HG02763 (cell line): ENCODE results near the gene PTDSS2.
"Not testable (repeated sequence)": the region's sequence is repeated elsewhere in the genome, so short reads cannot be mapped to it uniquely, and the experiment has no call there.

ENCODE experiments used
- ATAC-seq: cut with Tn5 transposase; IDR thresholded peaks from one replicate; pipeline ENCODE4 v1.9.1; 2021; ENCODE audit warnings: mild to moderate bottlenecking, moderate library complexity; ENCODE audit not compliant: unreplicated experiment

PTDSS2 gene

GRCh38 chr11:413120-414081, 36.7 kb upstream of the PTDSS2 start:
- ATAC-seq: no peak

GRCh38 chr11:414318-414857, 35.7 kb upstream of the PTDSS2 start:
- no peak for ATAC-seq

- ATAC-seq: no peak
These were observed 34.4 kb upstream of the PTDSS2 start for GRCh38 chr11:415640-416041.

- ATAC-seq: no peak
These were observed 33.9 kb upstream of the PTDSS2 start for GRCh38 chr11:416051-416756.

- ATAC-seq: no peak
These were observed 33.1 kb upstream of the PTDSS2 start for GRCh38 chr11:416757-417621.

GRCh38 chr11:417652-418342, 32.3 kb upstream of the PTDSS2 start:
- no peak for ATAC-seq

GRCh38 chr11:418343-419247, 31.5 kb upstream of the PTDSS2 start:
- ATAC-seq: no peak

GRCh38 chr11:419248-420005, 30.7 kb upstream of the PTDSS2 start:
- ATAC-seq: no peak

- no peak for ATAC-seq
These were observed 29.8 kb upstream of the PTDSS2 start for GRCh38 chr11:420054-420910.

- no peak for ATAC-seq
These were observed 29.2 kb upstream of the PTDSS2 start for GRCh38 chr11:420911-421321.

GRCh38 chr11:422249-422656, 27.8 kb upstream of the PTDSS2 start:
- ATAC-seq: no peak

GRCh38 chr11:424232-424631, 25.8 kb upstream of the PTDSS2 start:
- no peak for ATAC-seq

- ATAC-seq: not testable (repeated sequence)
These were observed 25.3 kb upstream of the PTDSS2 start for GRCh38 chr11:424766-425165.

- no peak for ATAC-seq
These were observed 24.8 kb upstream of the PTDSS2 start for GRCh38 chr11:425301-425700.

GRCh38 chr11:426851-427250, 23.2 kb upstream of the PTDSS2 start:
- ATAC-seq: no peak

GRCh38 chr11:428295-428694, 21.8 kb upstream of the PTDSS2 start:
- ATAC-seq: no peak

GRCh38 chr11:429391-429790, 20.7 kb upstream of the PTDSS2 start:
- no peak for ATAC-seq
